HUES48 (cell line): ENCODE measurements around the gene KLKB1.

Source experiments
- H3K27ac ChIP-seq: one replicate; pipeline ENCODE4 v1.7.0; 2013; ENCODE audit warnings: low read depth, low read length, inconsistent platforms
- H3K27me3 ChIP-seq: 2 replicates; pipeline ENCODE4 v1.6.1; 2013; ENCODE audit warnings: mild to moderate bottlenecking, low read length; ENCODE audit not compliant: control insufficient read depth, insufficient read depth
- H3K36me3 ChIP-seq: 2 replicates; pipeline ENCODE4 v1.6.1; 2013; ENCODE audit warnings: low read length; ENCODE audit not compliant: control insufficient read depth, insufficient read depth
- H3K4me1 ChIP-seq: 2 replicates; pipeline ENCODE4 v1.6.1; 2013; ENCODE audit warnings: mild to moderate bottlenecking, low read length; ENCODE audit not compliant: control insufficient read depth, insufficient read depth
- H3K4me3 ChIP-seq: 2 replicates; pipeline ENCODE4 v1.5.1; 2013; ENCODE audit warnings: mild to moderate bottlenecking, low read depth, low read length
- H3K9ac ChIP-seq: 2 replicates; pipeline ENCODE4 v1.6.1; 2013; ENCODE audit warnings: mild to moderate bottlenecking, low read depth, low read length, moderate library complexity
- H3K9me3 ChIP-seq: 2 replicates; pipeline ENCODE4 v1.6.1; 2013; ENCODE audit warnings: low read length; ENCODE audit not compliant: control insufficient read depth, insufficient read depth

The KLKB1 gene

DNA sequence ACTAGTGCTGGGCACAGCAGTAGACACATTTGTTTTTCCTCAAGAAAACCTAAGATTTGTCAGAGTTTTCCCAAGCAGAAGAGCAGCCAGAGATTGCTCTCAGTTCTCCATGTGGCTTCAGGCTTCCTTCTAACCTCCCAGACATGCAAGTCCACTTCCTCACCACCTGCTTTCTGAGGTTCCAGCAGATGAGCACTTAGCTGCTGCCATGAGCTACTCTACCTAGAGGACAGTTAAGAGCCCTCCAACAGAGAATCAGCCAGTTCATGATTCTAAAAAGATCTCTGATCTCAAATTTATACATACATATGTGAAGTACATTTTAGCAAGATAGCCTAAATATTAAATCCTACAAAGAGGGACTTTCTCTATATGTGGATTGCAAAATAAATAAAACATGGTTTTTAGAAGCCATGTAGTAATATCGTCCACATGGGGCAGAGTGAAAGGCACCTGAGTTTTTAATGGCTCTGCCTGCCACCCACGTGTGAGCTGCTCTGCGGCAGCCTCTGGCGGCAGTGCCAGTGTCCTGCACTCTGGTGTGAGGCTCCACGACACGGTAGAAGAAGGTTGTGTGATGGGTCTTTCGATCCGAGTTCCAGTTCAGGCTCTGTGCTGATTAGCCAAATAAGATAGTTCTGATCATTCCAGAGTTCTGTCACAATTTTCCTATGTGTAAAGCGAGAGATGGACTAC is 25.6 kb upstream of the KLKB1 start:
- Histone ChIP-seq H3K9ac (no peak overlapping the region), H3K36me3 (no peaks in the 10 kb centered on the region), H3K27ac (no peak overlapping the region)

GRCh38 chr4:186202490-186203140 is 24.7 kb upstream of the KLKB1 start:
- Histone ChIP-seq H3K27me3 (no peaks in the 10 kb centered on the region), H3K36me3 (no peaks in the 10 kb centered on the region), H3K9me3 (no peaks in the 10 kb centered on the region), H3K9ac (no peak overlapping the region), H3K4me3 (no peak overlapping the region), H3K27ac (no peak overlapping the region), H3K4me1 (no peaks in the 10 kb centered on the region)

More for the DNA sequence above, 25.6 kb upstream of the KLKB1 start:
- Histone ChIP-seq H3K4me3 (no peak overlapping the region), H3K9me3 (no peaks in the 10 kb centered on the region), H3K4me1 (no peaks in the 10 kb centered on the region), H3K27me3 (no peaks in the 10 kb centered on the region)

DNA sequence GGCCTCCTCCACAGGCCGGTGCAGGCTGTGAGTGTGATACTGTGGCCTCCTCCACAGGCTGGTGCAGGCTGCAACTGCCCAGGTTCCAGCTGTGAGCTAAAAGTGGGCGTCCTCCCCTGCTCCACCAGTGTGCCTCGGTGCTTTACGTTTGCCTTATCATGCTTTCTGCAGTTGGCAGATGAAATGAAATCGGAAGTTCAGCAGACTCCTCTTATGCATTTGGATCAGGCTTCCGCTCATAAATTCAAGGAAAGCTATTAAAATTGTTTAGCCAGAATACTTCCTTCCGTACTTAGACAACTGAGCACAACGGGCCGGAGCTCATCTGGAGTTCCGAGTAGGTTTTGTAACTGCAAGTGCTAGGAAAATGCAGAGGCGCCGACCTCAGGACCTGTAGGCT is 23.9 kb upstream of the KLKB1 start:
- Histone ChIP-seq H3K4me1 (no peaks in the 10 kb centered on the region), H3K36me3 (no peaks in the 10 kb centered on the region), H3K9me3 (no peaks in the 10 kb centered on the region), H3K27ac (no peak overlapping the region), H3K4me3 (no peak overlapping the region), H3K27me3 (no peaks in the 10 kb centered on the region), H3K9ac (no peak overlapping the region)

DNA sequence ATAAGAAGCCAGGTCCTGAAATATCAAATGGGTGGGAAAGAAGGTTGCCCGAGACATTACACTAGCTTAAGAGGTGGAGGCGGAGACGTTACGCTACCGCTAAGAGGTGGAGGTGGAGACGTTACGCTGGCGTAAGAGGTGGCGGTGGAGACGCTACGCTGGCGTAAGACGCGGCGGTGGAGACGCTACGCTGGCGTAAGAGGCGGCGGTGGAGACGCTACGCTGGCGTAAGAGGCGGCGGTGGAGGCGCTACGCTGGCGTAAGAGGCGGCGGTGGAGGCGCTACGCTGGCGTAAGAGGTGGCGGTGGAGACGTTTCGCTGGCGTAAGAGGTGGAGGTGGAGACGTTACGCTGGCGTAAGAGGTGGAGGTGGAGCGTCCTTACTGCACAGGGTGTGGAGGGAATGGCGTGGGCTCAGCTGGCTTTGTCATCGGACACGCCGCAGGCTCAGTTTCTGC is 23.2 kb upstream of the KLKB1 start:
- Histone ChIP-seq H3K9ac (no peak overlapping the region), H3K27me3 (no peaks in the 10 kb centered on the region), H3K27ac (no peak overlapping the region), H3K4me1 (no peaks in the 10 kb centered on the region), H3K36me3 (no peaks in the 10 kb centered on the region), H3K9me3 (no peaks in the 10 kb centered on the region), H3K4me3 (no peak overlapping the region)

GRCh38 chr4:186204686-186205085 is 22.6 kb upstream of the KLKB1 start:
- H3K27me3 ChIP-seq = no peaks in the 10 kb centered on the region
- no peak overlapping the region for H3K4me3 ChIP-seq
- no peaks in the 10 kb centered on the region for H3K9me3 ChIP-seq
- H3K9ac ChIP-seq = no peak overlapping the region
- H3K27ac ChIP-seq = no peak overlapping the region
- H3K4me1 ChIP-seq = no peaks in the 10 kb centered on the region
- no peaks in the 10 kb centered on the region for H3K36me3 ChIP-seq

- Histone ChIP-seq H3K36me3 (no peaks in the 10 kb centered on the region), H3K9ac (no peak overlapping the region), H3K27me3 (no peaks in the 10 kb centered on the region), H3K4me3 (no peak overlapping the region), H3K9me3 (no peaks in the 10 kb centered on the region), H3K27ac (no peak overlapping the region), H3K4me1 (no peaks in the 10 kb centered on the region)
These were observed 22.2 kb upstream of the KLKB1 start for GRCh38 chr4:186205156-186205555.

- H3K27me3 ChIP-seq = no peaks in the 10 kb centered on the region
- H3K27ac ChIP-seq = no peak overlapping the region
- H3K9ac ChIP-seq = no peak overlapping the region
- H3K9me3 ChIP-seq = no peaks in the 10 kb centered on the region
- no peaks in the 10 kb centered on the region for H3K36me3 ChIP-seq
- H3K4me1 ChIP-seq = no peaks in the 10 kb centered on the region; the same call in 1 of the 2 replicates
- no peak overlapping the region for H3K4me3 ChIP-seq
These were observed 10.8 kb upstream of the KLKB1 start for GRCh38 chr4:186216465-186217024.

DNA sequence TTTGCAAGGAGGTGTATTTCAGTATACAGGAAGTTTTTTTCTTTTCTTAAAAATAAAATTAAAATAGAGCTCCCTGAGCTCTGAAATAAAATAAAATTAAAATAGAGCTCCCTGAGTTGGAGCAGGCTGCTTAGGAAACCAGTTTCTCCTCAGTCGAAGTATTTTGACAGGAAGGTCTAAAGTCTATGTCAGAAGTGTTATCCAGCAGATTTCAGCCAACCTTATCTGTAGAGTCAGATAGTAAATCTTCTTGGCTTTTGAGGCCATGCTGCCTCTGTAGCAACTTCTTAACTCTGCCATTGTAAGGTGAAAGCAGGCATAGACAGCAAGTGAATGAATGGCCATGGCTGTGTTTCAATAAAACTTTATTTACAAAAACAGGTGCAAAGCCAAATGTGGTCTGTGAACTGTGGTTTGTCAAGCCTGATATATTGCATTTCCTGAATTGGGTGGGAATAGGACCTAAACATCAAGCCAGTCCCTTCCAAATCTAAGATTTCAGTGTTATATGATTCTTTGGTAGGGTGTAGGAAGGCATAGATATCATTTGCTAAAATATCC is 9.5 kb upstream of the KLKB1 start:
- Histone ChIP-seq H3K27me3 (no peaks in the 10 kb centered on the region), H3K9me3 (peaks cover 2% of the 10 kb centered on the region), H3K9ac (no peak overlapping the region), H3K4me1 (peaks cover 4% of the 10 kb centered on the region), H3K4me3 (no peak overlapping the region), H3K27ac (no peak overlapping the region), H3K36me3 (no peaks in the 10 kb centered on the region)

DNA sequence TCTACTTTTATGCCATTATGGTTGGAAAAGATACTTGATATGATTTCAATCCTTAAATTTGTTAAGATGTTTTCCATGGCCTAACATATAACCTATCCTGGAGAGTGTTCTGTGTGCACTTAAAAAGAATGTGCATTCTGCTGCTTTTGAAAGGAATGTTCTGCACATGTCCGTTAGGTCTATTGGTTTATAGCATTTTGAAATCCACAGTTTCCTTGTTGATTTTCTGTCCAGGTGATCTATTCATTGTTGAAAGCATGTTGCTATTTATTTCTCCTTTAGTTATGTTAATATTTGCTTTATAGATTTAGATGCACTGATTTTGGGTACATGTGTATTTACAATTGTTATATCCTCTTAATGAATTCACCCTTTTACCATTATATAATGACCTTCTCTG is 5.7 kb upstream of the KLKB1 start:
- no peak overlapping the region for H3K9ac ChIP-seq
- H3K36me3 ChIP-seq = no peaks in the 10 kb centered on the region
- H3K4me3 ChIP-seq = no peak overlapping the region
- H3K27ac ChIP-seq = no peak overlapping the region
- H3K27me3 ChIP-seq = no peaks in the 10 kb centered on the region
- peaks cover 13% of the 10 kb centered on the region for H3K4me1 ChIP-seq
- H3K9me3 ChIP-seq = peaks cover 36% of the 10 kb centered on the region

DNA sequence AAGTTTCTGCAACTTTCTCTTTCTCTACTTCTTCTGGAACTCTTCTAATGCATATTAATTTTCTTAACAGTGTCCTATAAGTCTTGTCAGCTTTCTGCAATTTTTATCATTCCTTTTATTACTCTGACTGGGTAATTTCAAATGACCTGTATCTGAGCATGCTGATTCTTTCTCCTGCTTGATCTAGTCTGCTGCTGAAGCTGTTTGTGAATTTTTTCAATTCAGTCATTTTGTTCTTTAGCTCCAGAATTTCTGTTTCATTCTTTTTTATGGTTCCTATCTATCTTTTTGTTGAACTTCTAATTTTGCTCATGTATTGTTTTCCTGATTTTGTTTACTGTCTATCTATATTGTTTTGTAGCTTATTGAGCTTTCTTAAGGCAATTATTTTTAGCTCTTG is 1.5 kb upstream of the KLKB1 start:
- H3K27ac ChIP-seq = no peak overlapping the region
- peaks cover 36% of the 10 kb centered on the region for H3K9me3 ChIP-seq
- peaks cover 22% of the 10 kb centered on the region for H3K4me1 ChIP-seq
- no peaks in the 10 kb centered on the region for H3K36me3 ChIP-seq
- H3K27me3 ChIP-seq = no peaks in the 10 kb centered on the region
- no peak overlapping the region for H3K4me3 ChIP-seq
- H3K9ac ChIP-seq = no peak overlapping the region
